Forelimb muscle (tissue), 1 donor: ENCODE data around the gene CENPV. TPM values are rescaled to one million over a fixed set of nuclear protein-coding genes. Genes with fewer than 3 reads are reported as not detected.
A peak's percentile ranks its signal among the peaks of the same experiment; 100 is the strongest.
"Not testable (repeated sequence)": the region's sequence is repeated elsewhere in the genome, so short reads cannot be mapped to it uniquely, and the experiment has no call there.

Experiments used
- DNase-seq: peaks from one replicate; pipeline ENCODE4 v3.0.0-alpha.2; 2013; ENCODE audit warnings: low read depth
- polyA plus RNA-seq: library from polyadenylated mRNA; unstranded; fragments of 120-200 nt; gene quantifications from one replicate; pipeline ENCODE4 v1.2.1, GENCODE V29; 2013; ENCODE audit not compliant: insufficient read length

CENPV gene
- 40.4 TPM for polyA plus RNA-seq

GRCh38 chr17:16353317-16354174 lies at the start of gene CENPV:
Gene CENPV, minus strand, starts transcription at chr17:16353469. Its CDS starts 33 bp downstream, at chr17:16353436.
- no peak for DNase-seq

- DNase-seq = no peak
These were observed 45.3 kb upstream of the CENPV start for GRCh38 chr17:16398270-16399267.

- not testable (repeated sequence) for DNase-seq
These were observed 43.4 kb upstream of the CENPV start for GRCh38 chr17:16396693-16397092.

- DNase-seq = not testable (repeated sequence)
These were observed 42.6 kb upstream of the CENPV start for GRCh38 chr17:16395887-16396286.

- not testable (repeated sequence) for DNase-seq
These were observed 39.2 kb upstream of the CENPV start for GRCh38 chr17:16392491-16392890.

- DNase-seq = no peak
These were observed 38.2 kb upstream of the CENPV start for GRCh38 chr17:16391451-16391850.

GRCh38 chr17:16386126-16386507 lies 32.8 kb upstream of the CENPV start:
- DNase-seq = not testable (repeated sequence)

GRCh38 chr17:16384557-16384956 lies 31.3 kb upstream of the CENPV start:
- DNase-seq = no peak

- no peak for DNase-seq
These were observed 30.6 kb upstream of the CENPV start for GRCh38 chr17:16383772-16384287.

GRCh38 chr17:16383216-16383615 lies 29.9 kb upstream of the CENPV start:
- DNase-seq = no peak

GRCh38 chr17:16381496-16381820 lies 28.2 kb upstream of the CENPV start:
- DNase-seq = no peak

- peak; percentile 93 for DNase-seq
These were observed 27.6 kb upstream of the CENPV start, which contains the start of gene UBB for GRCh38 chr17:16380640-16381495. Gene UBB, plus strand, starts transcription at chr17:16381091. Its CDS starts 817 bp downstream, at chr17:16381908.

- DNase-seq = no peak
These were observed 26.4 kb upstream of the CENPV start for GRCh38 chr17:16379654-16380053.

- no peak for DNase-seq
These were observed 25.5 kb upstream of the CENPV start for GRCh38 chr17:16378636-16379282.

- no peak for DNase-seq
These were observed 24.7 kb upstream of the CENPV start for GRCh38 chr17:16377941-16378341.

- no peak for DNase-seq
These were observed 21.1 kb upstream of the CENPV start for GRCh38 chr17:16374146-16374938.

GRCh38 chr17:16371742-16372141 lies 18.5 kb upstream of the CENPV start:
- DNase-seq = no peak

GRCh38 chr17:16364625-16365024 lies 11.4 kb upstream of the CENPV start:
- DNase-seq = no peak

GRCh38 chr17:16363749-16364536 lies 10.7 kb upstream of the CENPV start:
- no peak for DNase-seq
